AG09309 (cell line): ENCODE measurements around the gene DUSP16.

Experiments
- DNase-seq: peaks from one replicate; pipeline ENCODE4 v3.0.0-alpha.2; 2010; ENCODE audit warnings: low read depth
- H3K4me3 ChIP-seq: 2 replicates; pipeline ENCODE4 v1.5.1; 2011; ENCODE audit warnings: mild to moderate bottlenecking, low read depth, low read length, moderate library complexity; ENCODE audit not compliant: control insufficient read depth
- CTCF ChIP-seq: IDR thresholded peaks from 2 replicates; pipeline ENCODE4 v1.5.1; 2011; ENCODE audit warnings: mild to moderate bottlenecking, low read depth, low read length, inconsistent platforms; ENCODE audit not compliant: insufficient read depth, control insufficient read depth; ENCODE audit errors: missing control alignments

Gene DUSP16

GRCh38 chr12:12482150-12482761, 80.4 kb downstream of the DUSP16 start:
- DNase-seq = no peak
- no peak overlapping the region for H3K4me3 ChIP-seq
- TF ChIP-seq CTCF = no peak

GRCh38 chr12:12481631-12482030, 81.0 kb downstream of the DUSP16 start:
- no peak for DNase-seq
- H3K4me3 ChIP-seq = no peak overlapping the region
- TF ChIP-seq CTCF = no peak

GRCh38 chr12:12480074-12480473, 82.6 kb downstream of the DUSP16 start:
- no peak for TF ChIP-seq CTCF
- no peak for DNase-seq
- no peak overlapping the region for H3K4me3 ChIP-seq

GRCh38 chr12:12477532-12477890, 85.2 kb downstream of the DUSP16 start:
- no peak for TF ChIP-seq CTCF
- no peak for DNase-seq
- no peak overlapping the region for H3K4me3 ChIP-seq

- H3K4me3 ChIP-seq = no peak overlapping the region
- DNase-seq = no peak
- no peak for TF ChIP-seq CTCF
Observed at GRCh38 chr12:12476857-12477531, 85.7 kb downstream of the DUSP16 start.

GRCh38 chr12:12474931-12475795, 87.5 kb downstream of the DUSP16 start:
- DNase-seq = no peak
- no peak for TF ChIP-seq CTCF
- no peak overlapping the region for H3K4me3 ChIP-seq
